GM18519 (cell line): ENCODE results near the gene SMARCC1.

ENCODE experiments used
- ATAC-seq: cut with Tn5 transposase; IDR thresholded peaks from one replicate; pipeline ENCODE4 v1.9.1; 2021; ENCODE audit warnings: mild to moderate bottlenecking, moderate library complexity; ENCODE audit not compliant: unreplicated experiment, low FRiP score

The SMARCC1 gene

DNA sequence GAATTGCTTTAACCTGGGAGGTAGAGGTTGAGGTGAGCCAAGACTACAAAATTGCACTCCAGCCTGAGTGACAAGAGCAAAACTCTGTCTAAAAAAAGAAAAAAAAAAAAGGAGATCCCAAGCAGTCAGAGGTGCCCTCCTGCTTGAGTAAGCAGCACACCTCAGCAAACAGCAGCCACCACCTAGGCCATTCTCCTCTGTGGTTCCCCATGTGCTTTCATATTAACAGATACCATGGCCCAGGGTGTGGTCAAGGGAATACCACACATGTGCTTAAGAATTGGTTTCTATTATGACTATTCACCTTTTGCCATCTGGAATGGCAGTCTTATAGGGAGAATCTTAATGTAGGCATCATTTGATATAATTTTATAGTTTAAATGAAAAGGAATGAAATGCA is 178.4 kb downstream of the SMARCC1 start:
- no peak for ATAC-seq

GRCh38 chr3:47601281-47601680 is 180.4 kb downstream of the SMARCC1 start:
- ATAC-seq, result no peak

GRCh38 chr3:47594792-47595191 is 186.9 kb downstream of the SMARCC1 start:
- ATAC-seq, result no peak

- no peak for ATAC-seq
These were observed 189.5 kb downstream of the SMARCC1 start for GRCh38 chr3:47592066-47592795.

GRCh38 chr3:47590216-47590615 is 191.5 kb downstream of the SMARCC1 start:
- no peak for ATAC-seq

DNA sequence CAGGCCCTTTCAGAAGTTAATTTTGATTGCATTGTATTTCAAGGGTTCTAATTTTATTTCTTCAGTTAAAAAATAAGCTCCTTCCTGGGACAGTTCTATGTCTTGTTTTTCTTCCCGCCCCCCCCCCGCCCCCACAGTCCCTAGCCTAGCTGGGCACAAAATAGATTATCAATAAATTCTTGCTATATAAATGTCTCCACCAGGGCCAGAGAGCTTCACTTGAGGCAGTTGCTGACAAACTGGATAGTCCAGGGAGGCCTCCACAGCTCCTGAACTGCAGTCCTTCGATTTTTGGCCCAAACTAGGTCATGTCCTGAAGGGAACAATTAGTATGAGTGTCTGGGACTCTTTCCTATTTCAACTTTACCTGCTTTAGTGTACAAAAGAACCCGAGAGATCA is 193.1 kb downstream of the SMARCC1 start:
- no peak for ATAC-seq

DNA sequence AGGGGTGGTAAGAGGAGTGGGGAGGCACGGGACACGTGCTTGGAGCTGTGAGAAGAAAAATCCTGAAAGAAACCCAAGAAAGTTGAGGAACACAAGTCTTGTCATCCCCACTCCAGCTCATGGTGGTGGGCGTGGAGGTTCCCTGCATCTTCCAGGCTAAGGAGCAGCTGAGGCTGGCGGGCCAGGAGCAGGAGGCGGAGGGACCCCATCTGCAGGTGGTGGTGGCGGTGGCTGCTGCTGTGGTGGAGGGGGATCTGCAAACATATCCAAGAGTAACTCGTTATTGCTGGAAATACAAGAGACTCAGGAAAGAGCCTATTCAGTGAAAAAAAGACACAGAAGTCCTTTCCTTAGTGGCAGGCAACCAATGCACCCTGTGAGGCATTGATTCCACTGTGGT is 193.6 kb downstream of the SMARCC1 start:
- ATAC-seq, result no peak

DNA sequence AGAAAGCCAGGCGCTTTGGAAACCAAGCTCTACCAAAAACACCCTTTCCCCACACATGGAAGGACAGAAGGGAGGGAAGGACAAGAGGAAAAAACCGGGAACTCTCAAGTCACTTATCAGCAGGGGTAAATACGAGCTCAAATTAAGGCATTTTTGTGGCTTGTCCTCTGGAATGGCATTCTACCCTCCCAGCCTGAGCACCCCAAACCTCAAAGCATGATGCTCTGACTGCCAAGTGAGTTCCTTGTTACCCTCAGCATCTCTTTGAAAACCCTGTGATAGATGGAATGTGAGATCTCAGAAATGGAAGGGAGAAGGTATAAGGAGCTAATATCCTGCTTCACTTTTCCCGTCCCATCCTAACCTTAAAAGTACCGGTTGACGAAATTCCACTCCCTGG is 194.9 kb downstream of the SMARCC1 start:
- ATAC-seq, result no peak

- no peak for ATAC-seq
These were observed 198.2 kb downstream of the SMARCC1 start for GRCh38 chr3:47583320-47584075.

GRCh38 chr3:47581835-47582234 is 199.9 kb downstream of the SMARCC1 start:
- ATAC-seq, result no peak

- ATAC-seq, result no peak
These were observed 200.3 kb downstream of the SMARCC1 start for GRCh38 chr3:47581422-47581821.

DNA sequence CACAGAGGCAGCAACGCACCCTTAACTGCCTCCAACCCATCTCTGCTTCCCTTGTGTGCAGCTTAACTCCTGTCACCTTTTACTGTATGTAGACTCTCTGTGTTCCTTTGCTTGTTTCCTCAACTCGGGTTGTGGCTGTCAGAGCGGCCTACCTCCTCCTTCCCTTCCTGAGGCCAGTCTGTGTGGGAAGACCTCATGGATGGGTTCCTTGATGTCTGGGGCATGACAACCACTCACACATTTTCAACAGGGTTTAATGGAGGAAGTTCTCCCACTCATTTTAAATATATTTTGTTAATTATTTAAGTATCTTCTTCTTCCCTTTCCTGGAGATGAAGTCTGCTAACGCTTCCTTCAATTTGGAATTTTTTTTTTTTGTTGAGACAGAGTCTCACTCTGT is 201.2 kb downstream of the SMARCC1 start:
- no peak for ATAC-seq

DNA sequence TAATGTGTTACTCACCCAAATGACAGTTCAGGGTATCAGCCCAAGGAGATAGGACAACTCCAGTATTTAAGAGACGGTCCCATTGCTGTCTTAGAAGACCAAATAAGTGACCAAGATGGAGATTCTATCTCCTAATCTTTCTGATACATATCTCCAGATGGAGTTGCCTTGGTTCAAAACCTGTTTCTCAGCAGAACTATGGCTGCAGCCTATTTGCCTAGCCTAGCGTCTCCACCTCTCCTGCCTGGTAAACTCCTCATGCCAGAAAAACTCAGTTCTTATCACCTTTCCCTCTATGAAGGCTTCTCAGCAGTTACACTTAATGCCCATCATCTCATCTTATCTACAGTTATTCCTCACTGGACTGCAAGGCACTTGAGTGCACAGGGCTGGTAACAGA is 201.8 kb downstream of the SMARCC1 start:
- no peak for ATAC-seq

- no peak for ATAC-seq
These were observed 202.7 kb downstream of the SMARCC1 start, which contains the start of gene CSPG5 for GRCh38 chr3:47578691-47579632. TSS of gene CSPG5 (minus strand) at chr3:47578865. CDS start at chr3:47578693, 172 bp downstream.

GRCh38 chr3:47578119-47578632 is 203.5 kb downstream of the SMARCC1 start:
- no peak for ATAC-seq

- ATAC-seq, result no peak
These were observed 204.0 kb downstream of the SMARCC1 start for GRCh38 chr3:47577583-47578118.

DNA sequence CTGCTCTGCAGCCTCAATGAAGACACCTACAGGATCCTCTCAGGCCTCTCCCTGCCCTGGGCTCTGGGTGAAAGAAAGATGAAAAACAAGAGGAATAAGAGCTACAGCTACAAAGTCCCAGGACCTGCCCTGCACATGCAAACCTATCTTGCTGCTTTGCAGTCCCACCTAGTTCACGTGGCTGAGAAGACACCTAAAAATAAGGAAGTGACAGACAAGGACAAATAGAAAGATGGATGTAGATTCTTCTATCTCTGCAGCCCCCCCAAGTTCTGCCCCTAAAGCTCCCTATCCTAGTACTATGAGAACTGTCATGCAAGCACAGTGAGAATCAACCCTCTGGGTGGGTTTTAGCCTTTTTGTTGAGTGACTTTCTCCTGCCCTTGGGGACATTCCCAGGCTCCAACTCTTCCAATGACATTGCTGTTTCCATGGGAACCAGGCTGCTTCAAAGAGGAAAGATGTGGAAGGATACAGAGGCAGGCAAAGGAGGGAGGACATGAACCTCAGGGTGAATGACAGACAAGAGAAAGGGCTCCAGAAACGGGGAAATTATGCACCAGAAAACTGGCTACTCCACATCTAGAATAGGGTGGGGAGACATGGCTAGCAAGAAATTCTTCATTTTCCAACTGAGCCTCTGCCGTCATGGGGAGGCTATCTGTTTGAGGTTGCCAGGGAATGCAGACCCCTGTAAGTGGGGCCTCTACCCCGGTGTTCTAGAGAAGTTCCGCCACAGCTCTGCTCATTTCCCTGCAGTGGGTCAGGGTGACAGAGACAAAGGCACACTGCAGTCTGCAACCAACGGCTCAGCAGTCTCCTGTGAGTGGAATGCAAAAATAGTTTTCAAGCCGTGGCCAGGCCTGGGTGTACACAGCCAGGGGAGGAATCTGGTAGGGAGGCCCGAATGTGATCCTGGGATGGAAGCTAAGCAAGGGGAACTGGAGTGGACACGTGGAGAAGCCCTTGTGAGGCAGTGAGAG is 208.2 kb downstream of the SMARCC1 start:
- ATAC-seq, result no peak

- ATAC-seq, result no peak
These were observed 210.1 kb downstream of the SMARCC1 start for GRCh38 chr3:47571391-47572175.
